ENCODE results near the gene FRG1.
"Not testable (repeated sequence)": the region's sequence is repeated elsewhere in the genome, so short reads cannot be mapped to it uniquely, and the experiment has no call there.

The FRG1 gene

GRCh38 chr4:189948486-189948885, 7.8 kb downstream of the FRG1 start:
- H3K27me3 ChIP-seq (replicated peaks; ENCODE audit: insufficient read depth, low read length): not testable (repeated sequence)

GRCh38 chr4:189969291-189969690, 28.6 kb downstream of the FRG1 start:
- not testable (repeated sequence) for H3K36me3 ChIP-seq (replicated peaks; ENCODE audit: insufficient read depth, low read length); H3K9me2 ChIP-seq (replicated peaks; ENCODE audit: insufficient read depth, low read length); H3K27ac ChIP-seq (ENCODE audit: low read length); H3K4me3 ChIP-seq (ENCODE audit: low read length); H3K27me3 ChIP-seq (replicated peaks; ENCODE audit: insufficient read depth, low read length); H3K79me2 ChIP-seq (ENCODE audit: low read length); H3K4me2 ChIP-seq (ENCODE audit: low read depth, low read length); H2AFZ ChIP-seq (ENCODE audit: low read length); H3K4me1 ChIP-seq (ENCODE audit: low read length); H3K9ac ChIP-seq (ENCODE audit: low read length); H4K20me1 ChIP-seq (ENCODE audit: insufficient read depth, low read length); DNase-seq; H3K9me3 ChIP-seq (replicated peaks; ENCODE audit: insufficient read depth, low read length); H3F3A ChIP-seq (ENCODE audit: insufficient read depth, low read length)

More at GRCh38 chr4:189948486-189948885, 7.8 kb downstream of the FRG1 start:
- H3K9ac ChIP-seq (ENCODE audit: low read length); H3K9me2 ChIP-seq (replicated peaks; ENCODE audit: insufficient read depth, low read length); H2AFZ ChIP-seq (ENCODE audit: low read length); H3F3A ChIP-seq (ENCODE audit: insufficient read depth, low read length); H3K9me3 ChIP-seq (replicated peaks; ENCODE audit: insufficient read depth, low read length); H3K4me2 ChIP-seq (ENCODE audit: low read depth, low read length); H3K36me3 ChIP-seq (replicated peaks; ENCODE audit: insufficient read depth, low read length); DNase-seq; H4K20me1 ChIP-seq (ENCODE audit: insufficient read depth, low read length); H3K27ac ChIP-seq (ENCODE audit: low read length); H3K79me2 ChIP-seq (ENCODE audit: low read length); H3K4me3 ChIP-seq (ENCODE audit: low read length); H3K4me1 ChIP-seq (ENCODE audit: low read length): not testable (repeated sequence)

GRCh38 chr4:189973646-189974045, 33.0 kb downstream of the FRG1 start:
- H3K27ac ChIP-seq (ENCODE audit: low read length): no peak overlapping the region
- no peaks in the 10 kb centered on the region for H3K79me2 ChIP-seq (ENCODE audit: low read length)
- H3K9ac ChIP-seq (ENCODE audit: low read length): no peak overlapping the region
- H3K9me2 ChIP-seq (replicated peaks; ENCODE audit: insufficient read depth, low read length): no peaks in the 10 kb centered on the region
- H3K4me2 ChIP-seq (ENCODE audit: low read depth, low read length): no peak overlapping the region
- H2AFZ ChIP-seq (ENCODE audit: low read length): no peak overlapping the region
- H3F3A ChIP-seq (ENCODE audit: insufficient read depth, low read length): no peaks in the 10 kb centered on the region
- H3K36me3 ChIP-seq (replicated peaks; ENCODE audit: insufficient read depth, low read length): no peaks in the 10 kb centered on the region
- H3K4me1 ChIP-seq (ENCODE audit: low read length): no peaks in the 10 kb centered on the region
- H3K9me3 ChIP-seq (replicated peaks; ENCODE audit: insufficient read depth, low read length): no peaks in the 10 kb centered on the region
- no peaks in the 10 kb centered on the region for H4K20me1 ChIP-seq (ENCODE audit: insufficient read depth, low read length)
- TF ChIP-seq EZH2phosphoT487 (IDR thresholded peaks at IDR 0.05; ENCODE audit: low read length) (no peak), CTCF (IDR thresholded peaks at IDR 0.05; ENCODE audit: low read length) (no peak)
- DNase-seq: no peak
- H3K27me3 ChIP-seq (replicated peaks; ENCODE audit: insufficient read depth, low read length): no peaks in the 10 kb centered on the region
- no peak overlapping the region for H3K4me3 ChIP-seq (ENCODE audit: low read length)

- no peak for DNase-seq
Observed at GRCh38 chr4:189974056-189974455, 33.4 kb downstream of the FRG1 start.

More at GRCh38 chr4:189974056-189974455, 33.4 kb downstream of the FRG1 start:
- Histone ChIP-seq H2AFZ (ENCODE audit: low read length) (no peak overlapping the region), H4K20me1 (ENCODE audit: insufficient read depth, low read length) (no peaks in the 10 kb centered on the region), H3K79me2 (ENCODE audit: low read length) (no peaks in the 10 kb centered on the region), H3K4me2 (ENCODE audit: low read depth, low read length) (no peak overlapping the region), H3K9ac (ENCODE audit: low read length) (no peak overlapping the region), H3K36me3 (replicated peaks; ENCODE audit: insufficient read depth, low read length) (no peaks in the 10 kb centered on the region), H3K4me3 (ENCODE audit: low read length) (no peak overlapping the region), H3K4me1 (ENCODE audit: low read length) (no peaks in the 10 kb centered on the region), H3K9me3 (replicated peaks; ENCODE audit: insufficient read depth, low read length) (no peaks in the 10 kb centered on the region), H3F3A (ENCODE audit: insufficient read depth, low read length) (no peaks in the 10 kb centered on the region), H3K27me3 (replicated peaks; ENCODE audit: insufficient read depth, low read length) (no peaks in the 10 kb centered on the region), H3K9me2 (replicated peaks; ENCODE audit: insufficient read depth, low read length) (no peaks in the 10 kb centered on the region), H3K27ac (ENCODE audit: low read length) (no peak overlapping the region)
- TF ChIP-seq EZH2 (optimal IDR thresholded peaks at IDR 0.05; ENCODE audit: low read depth, low read length) (no peak), CTCF (IDR thresholded peaks at IDR 0.05; ENCODE audit: low read length) (no peak), EZH2phosphoT487 (IDR thresholded peaks at IDR 0.05; ENCODE audit: low read length) (no peak)
